ENCODE results near the gene EP300.

- no peak for TF ChIP-seq CTCF (IDR thresholded peaks at IDR 0.05)
- no peak for TF ChIP-seq POLR2A (IDR thresholded peaks at IDR 0.05)
Observed at GRCh38 chr22:41062146-41062545, 30.2 kb upstream of the EP300 start.
